ENCODE results near the gene BICC1.
"Not testable (repeated sequence)": the region's sequence is repeated elsewhere in the genome, so short reads cannot be mapped to it uniquely, and the experiment has no call there.

Gene BICC1

DNA sequence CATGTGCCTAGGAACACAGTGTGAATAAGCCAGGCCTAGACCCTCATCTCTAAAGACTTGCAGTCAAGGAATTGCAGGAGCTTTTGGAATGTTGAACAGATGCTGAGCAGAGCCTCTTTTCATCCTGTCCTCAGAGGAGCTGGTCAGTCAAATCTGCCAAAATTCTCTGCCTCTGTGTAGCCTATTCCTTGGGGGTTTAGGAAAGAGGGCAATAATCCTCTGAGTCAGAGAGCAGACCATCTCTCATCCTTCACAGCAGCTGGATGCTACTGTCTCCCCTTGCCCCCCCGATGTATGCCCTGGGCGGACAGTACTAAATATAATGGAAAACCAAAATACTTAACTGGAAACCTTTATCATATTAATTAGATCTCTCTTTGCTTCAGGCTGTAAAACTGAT, 52.6 kb downstream of the BICC1 start:
- no peak for DNase-seq

DNA sequence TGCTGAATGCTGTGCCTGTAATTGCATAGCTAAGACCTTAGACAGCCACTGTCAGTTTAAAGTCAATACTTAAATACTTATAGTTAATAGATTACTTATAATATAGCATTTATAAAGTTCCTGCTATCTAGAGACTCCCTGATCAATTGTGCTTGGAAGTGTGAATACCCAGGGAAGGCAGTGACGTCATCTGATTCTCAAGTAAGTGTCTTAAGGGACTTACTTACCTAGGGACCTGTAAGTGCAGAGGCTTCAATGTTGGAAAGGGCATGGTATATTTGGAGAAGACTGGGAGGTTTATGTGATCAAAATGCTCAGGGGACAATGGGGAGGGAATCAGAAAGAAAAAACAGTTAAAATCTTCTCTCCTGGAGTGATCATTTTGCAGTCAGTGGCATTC, 55.0 kb downstream of the BICC1 start:
- DNase-seq, result no peak

DNA sequence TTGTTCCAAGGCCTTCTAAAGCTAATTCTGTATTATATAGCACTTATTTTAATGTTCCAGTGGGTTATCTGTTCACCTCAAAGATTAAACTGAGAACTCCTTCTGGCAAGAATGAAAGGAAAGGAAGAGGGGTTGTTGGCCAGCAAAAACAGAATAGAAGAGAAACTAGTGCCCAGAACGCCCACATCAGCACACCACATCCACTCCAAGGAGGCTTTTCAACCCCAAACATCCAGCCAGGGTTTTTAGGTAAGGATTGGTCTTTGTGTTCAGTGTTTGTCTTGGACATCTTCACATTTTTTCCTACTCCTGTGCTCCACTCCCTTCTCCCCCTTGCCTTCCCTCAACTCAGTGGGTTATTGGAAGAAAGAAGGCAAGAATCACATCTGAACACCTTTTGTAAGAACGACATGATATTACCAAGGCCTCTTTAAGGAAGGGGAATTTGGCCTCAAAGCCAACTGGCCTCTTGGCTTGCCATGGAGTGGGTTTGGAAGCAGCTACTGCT, 55.8 kb downstream of the BICC1 start:
- DNase-seq, result no peak

DNA sequence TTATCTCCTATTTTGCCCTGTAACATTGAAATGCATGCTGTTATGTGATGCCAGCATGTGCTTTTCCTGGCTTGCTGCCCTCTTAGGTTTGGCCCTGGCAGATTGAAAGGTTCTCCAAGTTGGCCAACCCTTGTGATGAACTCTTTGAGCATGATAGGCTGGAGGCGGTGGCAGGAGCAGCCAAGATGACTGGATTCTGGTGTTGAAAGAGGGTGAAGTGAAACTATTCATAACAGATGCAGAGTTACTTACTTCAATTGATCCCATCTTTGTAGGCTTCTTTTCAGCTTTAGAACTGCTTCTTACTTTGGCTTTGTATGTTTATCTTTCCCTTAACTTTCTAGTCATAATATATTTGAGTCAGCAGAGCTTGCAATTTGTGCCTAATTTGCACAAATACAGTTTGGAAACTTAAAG, 57.6 kb downstream of the BICC1 start:
- no peak for DNase-seq

DNA sequence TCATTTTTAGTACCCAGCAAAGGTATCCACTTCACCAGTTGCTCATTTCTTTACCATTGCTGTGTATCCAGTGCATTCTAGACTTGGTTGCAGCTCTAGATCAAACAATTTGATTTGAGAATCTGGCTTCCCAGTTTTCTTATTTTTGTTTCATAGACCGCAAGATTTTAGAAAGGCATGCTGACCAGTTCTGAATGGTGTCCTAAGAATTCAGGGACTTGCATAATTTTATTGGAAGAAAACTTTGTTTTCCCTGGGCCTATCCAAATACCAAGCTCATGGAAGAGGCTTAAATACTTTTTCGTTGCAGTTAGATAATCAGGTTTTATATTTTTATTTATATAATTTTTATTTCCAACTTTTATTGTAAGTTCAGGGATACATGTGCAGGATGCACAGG, 58.3 kb downstream of the BICC1 start:
- DNase-seq, result no peak

DNA sequence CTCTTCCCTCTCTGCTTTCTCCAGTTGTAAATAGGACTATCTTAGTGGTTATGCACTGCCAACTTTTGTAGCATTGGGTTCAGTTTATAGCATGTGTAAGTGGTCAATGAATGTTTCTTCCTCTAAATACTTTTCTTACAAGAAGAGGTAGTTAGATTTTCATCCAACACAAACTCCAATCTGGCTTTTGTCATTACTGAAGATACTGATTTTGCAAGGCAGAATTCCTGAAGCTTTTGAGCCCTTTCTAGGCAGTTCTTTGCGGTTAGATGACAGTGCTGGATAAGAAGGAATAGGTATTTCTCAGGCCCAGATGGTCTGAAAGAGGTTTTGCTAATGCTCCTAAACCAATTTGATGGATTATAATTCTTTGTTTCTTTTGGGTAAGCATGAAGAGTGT, 60.5 kb downstream of the BICC1 start:
- DNase-seq, result no peak

DNA sequence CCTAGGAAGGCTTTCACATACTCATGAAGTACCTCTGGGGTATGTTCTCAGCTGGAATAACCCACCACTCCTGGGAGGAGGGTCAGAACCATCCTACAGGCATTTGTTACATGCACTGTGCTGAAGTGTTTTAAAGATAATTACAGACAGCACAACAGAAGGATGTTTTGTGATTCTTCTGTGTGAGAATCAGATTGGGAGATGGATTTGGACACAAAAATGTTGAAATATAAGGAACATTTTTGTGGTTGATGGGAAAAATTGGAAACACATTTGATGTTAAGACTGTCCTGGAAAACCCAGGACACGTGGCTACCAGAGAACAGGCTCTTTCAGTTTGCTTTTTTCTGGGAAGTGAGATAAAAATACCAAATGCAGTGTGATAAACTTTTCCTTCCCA, 61.4 kb downstream of the BICC1 start:
- no peak for DNase-seq

DNA sequence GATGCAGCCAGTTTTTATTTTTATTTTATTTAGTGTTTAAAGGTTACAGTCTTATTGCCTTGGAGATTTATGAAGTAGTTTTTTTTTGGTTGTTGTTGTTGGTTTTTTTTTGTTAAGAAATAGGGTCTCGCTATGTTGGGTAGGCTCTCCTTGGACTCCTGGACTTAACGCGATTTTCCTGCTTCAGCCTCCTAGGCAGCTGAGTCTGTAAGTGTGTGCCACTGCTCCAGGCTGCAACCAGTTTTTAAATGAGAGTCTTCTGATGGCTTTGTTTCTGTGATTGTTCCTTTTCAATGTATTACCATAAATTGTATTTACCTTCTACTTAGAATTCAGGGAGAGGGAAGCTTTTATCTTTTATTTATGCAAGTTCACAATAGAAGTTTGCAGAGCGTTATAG, 62.8 kb downstream of the BICC1 start:
- DNase-seq, result no peak

DNA sequence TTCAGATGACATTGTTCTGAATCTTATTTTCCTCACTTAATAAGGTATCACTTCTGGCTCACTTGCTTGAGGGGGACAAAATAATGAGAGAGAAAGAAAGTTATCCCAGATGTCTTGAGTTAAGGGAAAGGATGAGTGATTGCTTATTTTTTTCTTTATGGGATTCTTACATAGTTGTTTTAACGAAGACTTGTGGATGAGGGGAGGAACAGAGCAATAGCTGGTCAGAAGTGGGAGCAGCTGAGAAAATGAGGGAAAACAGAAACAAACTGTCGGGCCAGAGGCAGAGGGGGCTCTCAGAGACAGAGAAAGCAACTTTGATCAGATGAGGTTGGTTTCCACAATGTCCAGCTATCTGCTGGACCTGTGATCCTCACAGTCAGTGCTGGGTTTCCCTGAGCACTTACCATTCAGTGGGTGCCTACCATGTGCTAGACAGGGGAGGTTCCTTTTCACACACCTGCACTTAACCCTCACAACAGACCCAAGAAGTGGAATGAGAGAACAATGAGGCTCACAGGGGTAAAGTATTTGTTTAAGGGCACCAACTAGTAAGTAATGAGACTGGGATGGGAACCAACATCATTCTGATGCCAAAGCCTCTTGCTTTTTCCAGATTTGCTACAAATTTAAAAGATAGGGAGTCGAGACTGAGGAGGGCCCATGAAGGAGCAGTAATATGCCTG, 64.2 kb downstream of the BICC1 start:
- no peak for DNase-seq

DNA sequence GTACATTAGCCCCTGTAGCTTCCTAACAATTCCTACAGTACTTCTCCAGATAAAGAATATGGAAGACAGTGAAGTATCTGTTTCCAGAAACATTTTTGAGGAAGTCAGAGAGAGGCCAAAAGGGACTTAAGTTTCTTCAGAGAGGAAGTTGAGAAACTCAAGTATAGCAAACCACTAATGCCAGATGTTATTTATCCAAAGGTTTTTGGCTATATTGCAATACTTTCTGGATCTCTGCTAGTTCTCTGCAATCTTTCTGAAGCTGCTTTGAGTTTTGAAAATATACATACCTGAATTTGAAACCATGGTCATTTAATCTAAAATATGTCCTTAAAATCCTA, 64.7 kb downstream of the BICC1 start:
- no peak for DNase-seq

DNA sequence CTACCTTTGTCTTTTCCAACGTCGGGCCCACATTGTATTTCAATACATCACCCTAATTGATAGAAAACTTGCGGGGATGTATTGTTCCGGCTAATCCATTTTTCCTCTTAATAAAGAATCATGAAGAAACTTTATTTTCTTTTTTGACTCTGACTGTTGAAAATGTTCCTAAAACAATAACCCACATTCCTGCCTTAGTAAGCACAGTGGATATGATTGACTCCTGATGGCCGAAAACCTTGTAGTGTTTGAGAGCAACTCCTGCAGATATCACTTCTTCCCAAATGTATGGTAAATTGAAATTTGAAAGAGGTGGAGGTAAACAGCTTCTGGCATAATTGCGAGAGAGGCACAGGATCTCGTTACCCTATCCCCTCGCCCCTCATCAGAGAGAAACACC, 65.7 kb downstream of the BICC1 start:
- DNase-seq, result no peak

DNA sequence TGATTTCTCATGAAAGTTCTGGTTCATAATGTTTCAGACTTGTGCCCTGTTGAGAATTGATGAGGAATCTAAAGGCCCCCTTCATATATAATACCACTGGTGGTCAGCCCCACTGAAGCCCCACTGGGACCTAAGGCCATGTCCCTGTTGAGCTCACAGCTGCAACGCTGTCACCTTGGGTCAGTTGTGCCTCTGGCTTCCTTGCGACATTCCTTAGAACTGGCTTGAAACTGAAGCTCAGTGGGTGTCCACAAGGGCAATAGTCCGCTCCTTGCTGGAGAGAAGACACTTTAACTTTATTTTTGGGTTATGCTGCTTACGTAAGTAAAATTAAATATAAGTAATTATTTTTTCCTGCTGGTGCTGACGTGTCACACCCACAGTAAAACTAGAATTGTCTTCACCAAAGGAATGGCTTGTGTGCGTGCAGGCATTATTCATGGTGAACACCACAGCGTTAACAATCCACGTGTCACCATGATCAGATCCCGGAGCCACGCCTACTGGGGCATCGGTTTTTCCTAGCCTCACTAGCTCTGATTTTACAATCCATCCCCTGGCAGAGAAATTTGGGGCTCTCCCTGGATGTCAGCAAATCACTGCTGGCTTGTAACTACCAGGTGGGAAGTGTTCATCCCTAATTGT, 66.5 kb downstream of the BICC1 start:
- no peak for DNase-seq

DNA sequence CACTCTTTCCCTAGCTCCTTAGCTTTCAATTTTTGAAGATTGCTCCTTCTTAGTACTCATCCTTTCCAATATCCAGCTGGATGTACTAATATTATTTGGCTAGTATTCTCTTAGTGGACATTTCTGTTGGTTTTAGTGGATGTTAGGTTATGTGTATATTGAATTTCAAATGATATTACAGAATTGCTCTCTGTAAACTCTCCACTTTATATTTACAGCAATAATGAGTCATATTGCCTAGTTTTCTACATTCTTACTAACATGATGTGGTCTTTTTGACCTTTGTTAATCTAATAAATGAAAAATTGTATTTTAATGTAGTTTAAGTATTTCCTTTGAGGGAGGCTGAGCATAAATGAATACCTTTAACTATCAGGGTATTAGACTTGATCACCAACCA, 69.4 kb downstream of the BICC1 start:
- DNase-seq, result no peak

DNA sequence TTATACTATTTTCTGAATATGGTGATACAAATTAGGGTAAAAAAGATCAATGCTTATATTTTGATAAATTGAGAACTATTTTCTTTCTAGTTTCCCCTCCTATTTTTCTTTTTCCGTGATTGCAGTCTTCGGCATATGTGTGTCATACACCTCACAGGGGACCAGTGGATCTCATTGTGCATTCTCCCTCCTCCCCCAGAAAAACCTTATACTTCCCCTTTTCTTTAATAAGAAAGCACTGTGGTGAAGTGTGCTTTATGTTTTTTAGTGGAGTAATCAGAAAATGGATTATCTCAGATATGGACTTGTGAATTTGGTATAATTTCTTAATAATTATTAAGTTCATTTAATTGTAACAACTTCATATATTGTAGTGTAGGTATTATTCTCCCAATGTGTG, 72.8 kb downstream of the BICC1 start:
- DNase-seq, result no peak

DNA sequence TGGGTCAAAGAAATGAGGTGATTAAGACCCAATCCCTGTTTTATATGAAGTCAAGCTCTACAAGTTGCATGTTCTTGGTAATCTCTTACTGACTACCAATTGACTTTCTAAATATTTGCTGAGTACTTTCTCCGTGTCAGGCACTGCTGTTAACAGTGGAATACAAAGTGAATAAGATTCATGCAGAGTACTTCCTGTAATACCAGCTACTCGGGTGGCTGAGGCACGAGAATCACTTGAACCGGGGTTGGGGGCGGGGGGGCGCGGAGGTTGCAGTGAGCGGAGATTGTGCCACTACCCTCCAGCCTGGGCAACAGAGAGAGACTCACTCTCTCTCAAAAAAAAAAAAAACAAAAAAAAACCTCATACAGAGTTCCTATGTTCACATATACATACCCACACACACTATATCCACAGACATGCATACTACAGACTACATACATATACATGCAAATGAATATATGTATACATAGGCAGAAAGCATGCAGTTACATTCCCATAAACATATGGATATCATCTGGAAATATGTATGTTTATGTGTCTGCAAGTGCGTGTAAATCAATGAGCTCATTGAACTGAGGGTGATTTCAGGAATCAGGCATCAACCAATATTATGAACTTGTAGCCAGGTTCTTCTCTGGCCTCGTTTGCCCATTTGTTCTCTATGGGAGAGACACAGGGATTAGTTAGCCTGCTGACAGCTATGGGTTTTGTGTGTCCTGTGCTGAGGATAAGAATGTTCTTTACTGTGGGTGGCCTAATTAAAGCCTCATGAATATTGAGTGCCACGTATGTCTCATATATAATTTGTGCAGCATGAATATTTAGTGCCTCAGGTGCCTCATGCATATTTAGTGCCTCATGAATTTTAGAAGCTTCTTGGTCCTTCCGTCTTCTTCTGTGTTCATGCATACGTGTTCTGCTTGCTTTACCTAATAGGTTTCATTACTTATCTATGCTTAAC, 73.9 kb downstream of the BICC1 start:
- DNase-seq, result no peak

DNA sequence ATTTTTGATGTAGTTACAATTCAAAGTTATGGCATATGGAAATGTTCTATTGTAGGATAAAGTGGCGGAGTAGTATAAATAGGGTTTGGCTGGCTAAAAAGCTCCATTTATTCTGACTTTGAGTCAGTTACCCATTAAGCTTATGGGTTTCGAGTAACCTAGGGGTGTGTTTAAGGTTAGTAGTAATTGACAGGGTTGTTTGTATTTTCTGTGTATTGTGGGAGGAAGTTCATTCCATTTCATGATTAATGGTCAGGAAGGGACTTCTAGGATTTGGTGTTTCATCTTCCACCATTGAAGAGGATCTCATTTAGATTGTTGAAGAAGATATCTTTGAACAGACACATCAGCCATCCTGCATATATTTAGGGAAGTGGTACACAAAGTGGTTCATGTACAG, 75.0 kb downstream of the BICC1 start:
- DNase-seq, result no peak

DNA sequence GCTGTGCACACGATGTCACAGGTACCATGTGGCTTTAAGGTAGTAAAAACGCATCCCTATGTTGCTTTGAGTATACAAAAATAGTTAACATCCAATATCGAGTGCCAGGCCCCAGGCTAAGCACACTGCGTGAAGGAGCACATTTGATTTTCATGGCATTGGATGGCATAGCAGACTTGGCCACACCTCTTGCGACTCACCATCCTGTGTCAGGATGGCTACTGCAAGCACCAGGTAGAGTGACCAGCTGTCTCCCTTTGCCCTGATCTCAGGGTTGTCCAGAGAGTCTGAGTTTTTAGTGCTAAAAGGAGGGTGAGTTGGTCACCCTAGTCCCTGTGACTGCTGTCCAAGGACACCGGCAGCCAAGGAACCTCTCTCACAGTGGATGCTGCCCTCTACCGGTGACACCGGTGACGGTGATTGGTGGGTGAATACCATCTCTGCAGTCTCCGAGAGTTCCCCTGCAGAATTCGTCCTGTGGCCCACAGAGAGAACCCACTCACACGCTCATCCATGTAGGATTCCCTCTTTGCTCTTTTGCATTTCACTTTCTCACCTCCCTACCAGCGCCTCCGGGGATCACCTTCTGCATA, 76.1 kb downstream of the BICC1 start:
- DNase-seq, result no peak

DNA sequence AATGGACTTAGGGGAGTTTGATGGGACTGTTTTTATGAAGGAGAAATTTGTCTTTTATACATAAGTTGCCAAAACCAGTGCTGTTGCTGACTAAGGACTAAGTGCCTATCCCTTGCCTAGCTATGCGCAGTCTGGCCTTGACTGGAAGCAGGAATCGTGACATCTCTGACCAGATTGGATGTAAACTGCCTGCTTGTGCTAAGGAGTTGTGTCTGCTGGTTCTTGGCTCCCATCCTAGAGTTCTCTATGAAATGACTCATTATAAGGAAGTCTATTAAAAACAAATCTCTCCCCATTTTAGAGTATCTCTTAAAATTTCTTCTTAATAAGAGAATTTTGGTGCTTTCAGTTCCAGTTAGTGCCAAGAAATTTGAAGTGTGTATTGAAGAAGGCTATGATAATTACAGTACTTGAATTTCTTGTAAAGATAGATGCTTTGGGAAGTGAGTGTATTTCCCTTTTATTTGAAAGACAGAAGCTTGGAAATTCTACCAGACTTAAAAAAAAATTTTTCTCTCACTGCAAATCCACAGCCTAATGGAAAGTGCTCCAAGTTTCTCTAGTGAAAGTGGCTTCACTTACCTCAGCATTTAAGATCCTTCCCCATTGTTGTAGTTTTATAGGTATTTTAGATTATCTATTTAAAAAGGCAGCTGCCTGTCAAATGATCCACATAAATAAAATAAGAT, 77.6 kb downstream of the BICC1 start:
- no peak for DNase-seq

DNA sequence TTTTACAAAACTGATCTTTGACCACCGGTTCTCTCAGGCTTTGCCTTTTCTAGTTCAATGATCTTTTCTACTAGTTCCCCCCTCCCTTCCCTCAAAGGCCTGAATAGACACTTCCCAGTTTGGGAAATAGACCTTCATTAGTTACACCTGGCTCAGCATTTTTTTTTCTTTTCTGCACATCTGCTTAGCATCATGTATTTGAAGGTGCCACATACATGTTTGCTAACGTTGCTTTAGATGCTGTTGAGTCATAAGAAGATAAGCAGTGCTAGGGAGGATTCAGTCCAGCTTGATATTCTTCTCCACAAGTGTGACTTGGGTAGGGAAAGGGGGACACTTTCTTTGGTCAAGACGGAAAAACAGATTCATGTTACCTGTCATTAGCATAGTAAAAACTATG, 78.3 kb downstream of the BICC1 start:
- DNase-seq, result no peak

DNA sequence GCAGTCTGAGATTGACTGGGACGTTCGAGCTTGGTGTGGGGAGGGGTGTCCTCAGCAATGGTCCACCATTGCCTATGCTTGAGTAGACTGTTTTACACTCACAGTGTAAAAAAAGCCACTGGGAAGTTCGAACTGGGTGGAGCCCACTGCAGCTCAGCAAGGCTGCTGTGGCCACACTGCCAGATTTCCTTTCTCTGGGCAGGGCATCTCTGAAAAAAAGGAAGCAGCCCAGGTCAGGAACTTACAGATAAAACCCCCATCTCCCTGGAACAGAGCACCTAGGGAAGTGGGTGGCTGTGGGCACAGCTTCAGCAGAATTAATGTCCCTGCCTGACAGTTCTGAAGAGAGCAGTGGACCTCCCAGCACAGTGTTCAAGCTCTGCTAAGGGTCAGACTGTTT, 80.3 kb downstream of the BICC1 start:
- DNase-seq, result no peak

DNA sequence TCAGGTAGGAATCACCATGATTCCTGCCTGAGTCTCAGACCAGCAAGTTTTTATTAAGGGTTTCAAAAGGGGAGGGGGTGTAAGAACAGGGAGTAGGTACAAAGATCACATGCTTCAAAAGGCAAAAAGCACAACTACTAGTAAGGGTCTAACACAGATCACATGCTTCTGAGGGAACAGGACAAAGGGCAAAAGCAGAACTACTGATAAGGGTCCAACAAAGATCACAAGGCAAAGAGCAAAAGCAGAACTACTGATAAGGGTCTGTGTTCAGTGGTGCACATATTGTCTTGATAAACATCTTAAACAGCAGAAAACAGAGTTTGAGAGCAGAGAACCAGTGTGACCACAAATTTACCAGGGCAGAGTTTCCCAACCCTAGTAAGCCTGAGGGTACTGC, 84.5 kb downstream of the BICC1 start:
- DNase-seq, result not testable (repeated sequence)

DNA sequence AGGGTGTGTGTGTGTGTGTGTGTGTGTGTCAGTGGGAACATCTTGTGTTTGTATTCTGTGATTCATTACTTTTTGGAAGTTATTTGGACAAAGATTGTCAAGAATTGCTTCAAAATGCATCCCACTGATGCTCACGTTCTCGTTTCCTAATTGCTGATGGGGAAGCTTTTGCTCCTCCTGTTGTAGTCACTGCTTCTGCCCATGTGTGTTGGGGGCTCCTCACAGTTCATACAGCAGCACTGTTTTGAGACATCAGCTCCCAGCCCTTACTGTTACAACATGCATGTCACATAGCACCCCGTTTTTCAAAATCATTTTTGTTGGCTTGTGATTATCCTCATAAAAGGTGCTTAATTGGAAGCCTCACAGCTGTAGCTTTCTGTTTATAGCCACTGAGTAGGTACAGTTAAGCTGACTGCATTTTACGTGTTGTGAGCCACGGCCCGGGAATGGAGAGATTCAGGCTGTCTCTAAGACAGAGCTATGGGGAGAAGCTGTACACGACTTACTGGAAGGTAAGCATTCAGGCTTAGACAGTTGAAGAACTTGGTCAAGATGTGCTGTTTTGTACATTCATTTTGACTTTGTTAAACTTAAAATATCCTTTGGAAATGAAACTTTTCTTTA, 87.4 kb downstream of the BICC1 start:
- no peak for DNase-seq

Measured in activated gamma-delta T cell treated with Interleukin-2 at 50 U/mL for 16 hours (primary cell).